Activated T-cell treated with anti-CD3 and anti-CD28 coated beads, Interleukin-2, amount 50 U/mL, for 72 hours (primary cell): ENCODE measurements around the gene WASHC4. TPM values are rescaled to one million over a fixed set of nuclear protein-coding genes. Genes with fewer than 3 reads are reported as not detected.
A peak's percentile ranks its signal among the peaks of the same experiment; 100 is the strongest.
"Not testable (repeated sequence)": the region's sequence is repeated elsewhere in the genome, so short reads cannot be mapped to it uniquely, and the experiment has no call there.

Experiments
- ATAC-seq, 2 donors: fragments of 150-1000 bp; cut with Tn5 transposase; replicated peaks in 1 of 2; 2 replicates each; pipeline ENCODE4 v1.10.0; 2021; ENCODE audit warnings: moderate library complexity in 2 of 2, mild to moderate bottlenecking in 1 of 2
- DNase-seq, 2 donors: peaks; one replicate each; pipeline ENCODE4 v3.0.0; 2021 to 2022; ENCODE audit warnings: mixed read lengths in 1 of 2
- H3K27ac Mint-ChIP-seq: one replicate; pipeline ENCODE4 v1.8.0; 2022; ENCODE audit warnings: mild to moderate bottlenecking, moderate library complexity, mixed read lengths
- H3K27me3 Mint-ChIP-seq: one replicate; pipeline ENCODE4 v1.8.0; 2022; ENCODE audit warnings: low read depth, mixed read lengths
- H3K36me3 Mint-ChIP-seq, 2 donors: one replicate each; pipeline ENCODE4 v1.8.0; 2022; ENCODE audit warnings: mixed read lengths in 2 of 2, mild to moderate bottlenecking in 1 of 2; ENCODE audit not compliant: insufficient read depth in 2 of 2
- H3K4me1 Mint-ChIP-seq: one replicate; pipeline ENCODE4 v1.8.0; 2022; ENCODE audit warnings: low read depth, mixed read lengths
- H3K4me3 Mint-ChIP-seq, 2 donors: one replicate each; pipeline ENCODE4 v1.8.0; 2022; ENCODE audit warnings: mild to moderate bottlenecking in 2 of 2, mixed read lengths in 2 of 2, moderate library complexity in 2 of 2
- H3K9me3 Mint-ChIP-seq, 2 donors: one replicate each; pipeline ENCODE4 v1.8.0; 2022; ENCODE audit warnings: mixed read lengths in 2 of 2
- total RNA-seq, 2 donors: library from RNA; stranded (reverse); gene quantifications; one replicate each; pipeline ENCODE4 v1.2.3, GENCODE V29; 2022

WASHC4 gene
- total RNA-seq, 2 donors from 2014 or later, result 39.5 to 40.0 TPM

DNA sequence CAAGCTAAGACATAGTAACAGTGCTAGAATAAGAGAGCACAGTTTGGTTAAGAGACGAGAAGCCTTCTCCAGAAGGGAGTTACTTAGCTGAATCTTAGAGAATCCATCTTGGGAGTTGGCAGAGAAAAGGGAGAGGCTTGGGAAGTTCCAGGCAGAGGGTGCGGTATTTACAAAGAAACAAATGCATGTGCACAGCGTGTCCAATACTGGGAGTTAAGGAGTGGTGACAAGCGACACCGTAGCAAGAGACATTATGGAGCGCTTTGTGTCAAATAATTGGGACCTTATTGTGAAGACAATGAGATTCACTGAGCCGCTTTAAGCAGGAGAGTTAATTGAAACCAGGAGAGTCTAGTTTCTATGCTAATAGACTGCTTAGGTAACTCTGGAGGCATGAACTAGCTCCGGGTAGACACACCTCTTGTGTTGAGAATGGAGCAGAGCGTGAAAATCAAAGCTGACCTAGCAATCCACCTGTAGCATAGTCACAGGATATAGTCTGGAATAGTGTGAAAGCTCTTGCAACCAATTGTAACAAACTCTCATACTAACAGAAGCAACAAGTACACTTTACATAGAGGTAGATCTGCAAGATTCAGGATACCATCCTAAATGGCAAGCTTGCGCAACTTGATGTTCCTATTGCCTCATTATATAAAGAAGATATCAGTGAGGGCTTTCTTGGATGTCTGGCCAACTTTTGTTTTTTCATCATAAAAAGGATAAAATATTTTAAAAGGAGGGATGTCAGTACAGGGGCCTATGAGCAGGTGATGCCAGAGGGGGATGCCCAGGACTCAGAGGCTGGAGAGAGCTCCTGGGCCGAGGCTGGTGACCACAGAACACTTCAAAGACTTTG, 28.6 kb upstream of the WASHC4 start:
- DNase-seq (no peak), ATAC-seq (no peak)
- Mint-ChIP-seq H3K4me1 (peaks cover 5% of the 10 kb centered on the region), H3K4me3 (no peak overlapping the region), H3K36me3 (peaks cover 0 to 4% of the 10 kb centered on the region in 2 donors), H3K27ac (no peak overlapping the region), H3K9me3 (no peaks in the 10 kb centered on the region), H3K27me3 (peaks cover 27% of the 10 kb centered on the region)

- H3K27me3 Mint-ChIP-seq, result peaks cover 36% of the 10 kb centered on the region
- no peaks in the 10 kb centered on the region for H3K9me3 Mint-ChIP-seq
- H3K4me1 Mint-ChIP-seq, result peaks cover 7% of the 10 kb centered on the region
- H3K36me3 Mint-ChIP-seq, result peaks cover 5 to 11% of the 10 kb centered on the region in 2 donors
- ATAC-seq (no peak), DNase-seq (no peak)
- no peak overlapping the region for H3K27ac Mint-ChIP-seq
- H3K4me3 Mint-ChIP-seq, result peak overlapping the region; percentile 65 to 85
Observed at GRCh38 chr12:105083031-105083430, 24.5 kb upstream of the WASHC4 start.

- no peak overlapping the region for H3K27ac Mint-ChIP-seq
Observed at GRCh38 chr12:105083551-105084105, 23.9 kb upstream of the WASHC4 start.

GRCh38 chr12:105084251-105085250, 23.0 kb upstream of the WASHC4 start, which contains the start of gene ALDH1L2:
Gene ALDH1L2 (minus strand): TSS chr12:105084458. CDS start chr12:105084436, 22 bp downstream.
- no peak within 1 kb of the TSS for H3K27ac Mint-ChIP-seq
- DNase-seq (peak; percentile 72), ATAC-seq (peak; percentile 95 to 97)
- peaks cover 5 to 11% of the 10 kb centered on the region in 2 donors for H3K36me3 Mint-ChIP-seq
- H3K4me3 Mint-ChIP-seq, result peak within 1 kb of the TSS; percentile 65 to 85
- peaks cover 30% of the 10 kb centered on the region for H3K27me3 Mint-ChIP-seq
- H3K9me3 Mint-ChIP-seq, result no peaks in the 10 kb centered on the region
- H3K4me1 Mint-ChIP-seq, result peaks cover 7% of the 10 kb centered on the region

More at GRCh38 chr12:105083551-105084105, 23.9 kb upstream of the WASHC4 start:
- Mint-ChIP-seq H3K4me1 (peaks cover 7% of the 10 kb centered on the region), H3K27me3 (peaks cover 36% of the 10 kb centered on the region), H3K36me3 (peaks cover 5 to 11% of the 10 kb centered on the region in 2 donors), H3K4me3 (peak overlapping the region; percentile 65 to 85), H3K9me3 (no peaks in the 10 kb centered on the region)
- ATAC-seq (peak; percentile 12 to 27), DNase-seq (peak; percentile 16 to 18)

DNA sequence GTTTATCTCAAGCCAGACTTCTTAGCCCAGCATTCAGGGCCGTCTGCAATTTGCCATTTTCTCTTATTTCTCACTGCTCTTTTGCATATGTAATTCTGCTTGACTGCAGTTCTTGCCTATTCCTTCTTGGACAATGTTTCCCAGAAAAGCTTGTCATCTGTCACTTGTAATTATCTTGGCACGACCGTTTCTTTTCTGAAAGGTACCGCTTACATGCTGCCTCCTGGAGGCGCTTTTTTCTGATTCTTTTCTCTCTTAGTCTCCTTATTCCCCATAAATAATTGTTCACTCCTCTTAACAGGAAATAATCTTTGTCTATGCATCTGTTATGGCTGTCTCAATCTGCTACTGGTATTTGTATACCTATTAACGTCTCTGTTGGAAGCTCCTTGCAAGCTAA, 22.0 kb upstream of the WASHC4 start:
- Mint-ChIP-seq H3K27me3 (peaks cover 30% of the 10 kb centered on the region), H3K36me3 (peaks cover 5 to 11% of the 10 kb centered on the region in 2 donors), H3K9me3 (no peaks in the 10 kb centered on the region), H3K27ac (no peak overlapping the region), H3K4me1 (peaks cover 7% of the 10 kb centered on the region), H3K4me3 (peak overlapping the region; percentile 60 to 65)
- DNase-seq (no peak), ATAC-seq (no peak)

GRCh38 chr12:105089817-105090216, 17.7 kb upstream of the WASHC4 start:
- Mint-ChIP-seq H3K36me3 (peaks cover 5 to 9% of the 10 kb centered on the region in 2 donors), H3K4me1 (no peaks in the 10 kb centered on the region), H3K27me3 (peaks cover 23% of the 10 kb centered on the region), H3K4me3 (no peak overlapping the region), H3K27ac (no peak overlapping the region), H3K9me3 (no peaks in the 10 kb centered on the region)
- no peak for DNase-seq
- no peak for ATAC-seq

DNA sequence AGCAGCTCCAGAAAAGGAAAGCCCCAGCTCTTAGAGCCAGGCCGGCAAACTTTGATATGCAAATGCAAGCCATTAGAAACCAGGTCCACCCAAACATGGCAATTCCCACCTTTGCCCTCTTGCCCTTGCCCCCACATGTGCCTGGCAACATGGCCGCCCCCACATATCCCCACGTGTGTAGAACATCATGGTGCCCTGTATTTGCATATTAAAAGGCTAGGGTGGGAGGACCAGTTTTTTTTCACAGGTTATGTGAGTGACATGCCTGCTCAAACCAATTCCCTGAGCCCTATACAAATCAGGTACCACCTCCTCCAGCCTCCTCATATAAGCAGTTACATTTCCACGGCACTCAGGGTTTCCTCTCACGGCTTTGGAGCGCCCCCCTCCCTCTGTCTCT, 17.2 kb upstream of the WASHC4 start:
- Mint-ChIP-seq H3K27ac (no peak overlapping the region), H3K27me3 (peaks cover 20% of the 10 kb centered on the region), H3K9me3 (peaks cover 1 to 2% of the 10 kb centered on the region in 2 donors), H3K36me3 (peaks cover 8 to 9% of the 10 kb centered on the region in 2 donors), H3K4me1 (no peaks in the 10 kb centered on the region), H3K4me3 (no peak overlapping the region)
- ATAC-seq (no peak), DNase-seq (no peak)

DNA sequence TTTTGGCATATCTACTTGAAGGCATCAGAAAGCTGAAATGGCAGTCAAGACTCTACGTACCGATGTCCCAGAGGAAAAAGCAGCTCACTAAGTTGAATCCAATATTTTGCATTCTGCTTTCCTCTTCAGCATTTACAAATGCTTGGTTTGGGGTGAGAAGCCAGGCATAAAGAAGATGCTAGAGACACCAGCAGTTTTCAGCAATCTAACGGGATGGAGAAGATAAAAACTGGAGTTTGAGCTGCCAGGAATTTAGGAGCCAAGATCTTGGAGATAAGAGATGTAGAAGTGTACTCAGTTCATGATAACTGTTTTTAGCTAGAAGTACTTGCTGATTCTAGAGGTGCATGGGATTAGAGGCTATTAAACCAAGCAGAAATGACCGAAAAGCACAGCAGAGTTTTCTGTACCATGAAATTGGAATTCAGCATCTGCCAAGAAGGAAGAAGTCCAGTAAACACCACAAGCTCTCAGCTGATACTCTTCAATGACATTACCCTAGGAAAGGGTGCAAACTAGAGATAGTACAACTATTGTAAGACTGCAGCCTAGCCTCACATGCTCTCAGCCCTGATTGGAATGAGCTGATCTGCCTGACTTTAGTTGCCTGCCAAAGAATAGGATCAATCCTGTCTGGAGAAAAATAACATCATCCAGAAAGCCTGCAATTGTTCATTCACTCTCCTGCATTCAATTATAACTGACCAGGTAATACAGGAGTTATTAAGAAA, 15.9 kb upstream of the WASHC4 start:
- Mint-ChIP-seq H3K27me3 (peaks cover 15% of the 10 kb centered on the region), H3K4me3 (no peak overlapping the region), H3K4me1 (no peaks in the 10 kb centered on the region), H3K27ac (no peak overlapping the region), H3K36me3 (peaks cover 5 to 8% of the 10 kb centered on the region in 2 donors), H3K9me3 (peaks cover 6 to 9% of the 10 kb centered on the region in 2 donors)
- ATAC-seq, result no peak
- no peak for DNase-seq

DNA sequence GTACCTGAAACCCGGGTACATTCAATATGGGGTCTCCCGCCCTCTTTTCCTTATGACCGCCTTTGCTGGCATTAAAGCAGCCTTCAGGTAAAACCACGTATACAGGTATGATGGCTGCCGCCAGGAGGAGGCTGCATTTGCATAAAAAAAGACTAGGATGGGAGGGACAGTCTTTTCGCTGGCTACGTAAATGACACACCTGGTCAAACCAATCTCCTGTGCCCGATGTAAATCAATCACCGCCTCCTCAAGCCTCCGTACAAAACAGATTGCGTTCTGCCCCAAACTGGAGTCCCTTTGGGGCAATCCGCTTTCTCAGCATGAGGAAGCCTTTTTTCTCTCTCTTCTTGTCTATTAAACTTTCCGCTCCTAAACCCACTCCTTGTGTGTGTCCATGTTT, 15.2 kb upstream of the WASHC4 start:
- Mint-ChIP-seq H3K27me3 (peaks cover 16% of the 10 kb centered on the region), H3K4me1 (no peaks in the 10 kb centered on the region), H3K27ac (no peak overlapping the region), H3K4me3 (no peak overlapping the region), H3K36me3 (peaks cover 5 to 7% of the 10 kb centered on the region in 2 donors), H3K9me3 (peaks cover 6 to 9% of the 10 kb centered on the region in 2 donors)
- ATAC-seq (no peak), DNase-seq (no peak)

DNA sequence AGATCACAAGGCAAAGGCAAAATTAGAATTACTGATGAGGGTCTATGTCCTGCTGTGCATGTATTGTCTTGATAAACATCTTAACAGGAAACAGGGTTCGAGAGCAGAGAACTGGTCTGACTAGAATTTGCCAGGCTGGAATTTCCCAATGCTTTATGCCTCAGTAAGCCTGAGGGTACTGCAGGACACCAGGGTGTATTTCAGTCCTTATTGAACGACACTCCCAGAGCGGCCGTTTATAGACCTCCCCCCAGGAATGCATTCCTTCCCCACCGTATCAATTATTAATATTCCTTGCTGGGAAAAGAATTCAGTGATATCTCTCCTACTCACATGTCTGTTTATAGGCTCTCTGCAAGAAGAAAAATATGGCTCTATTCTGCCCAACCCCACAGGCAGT, 12.2 kb upstream of the WASHC4 start:
- not testable (repeated sequence) for H3K4me1 Mint-ChIP-seq, H3K9me3 Mint-ChIP-seq, ATAC-seq, H3K4me3 Mint-ChIP-seq, H3K27ac Mint-ChIP-seq, DNase-seq
- H3K36me3 Mint-ChIP-seq, result peaks cover 5 to 12% of the 10 kb centered on the region in 2 donors
- peaks cover 38% of the 10 kb centered on the region for H3K27me3 Mint-ChIP-seq

GRCh38 chr12:105099356-105099755, 8.2 kb upstream of the WASHC4 start:
- Mint-ChIP-seq H3K27ac (no peak overlapping the region), H3K4me3 (no peak overlapping the region), H3K36me3 (peaks cover 5 to 12% of the 10 kb centered on the region in 2 donors), H3K27me3 (peaks cover 35% of the 10 kb centered on the region), H3K9me3 (peaks cover 7 to 9% of the 10 kb centered on the region in 2 donors), H3K4me1 (no peaks in the 10 kb centered on the region)
- DNase-seq, result no peak
- ATAC-seq, result no peak
